DOHH2 (cell line): ENCODE measurements around the gene ZNF573.

ENCODE experiments used
- CTCF ChIP-seq: fragments of 200-600 bp; sonication (generic); IDR thresholded peaks from one replicate; pipeline ENCODE4 v1.5.1; 2014; ENCODE audit warnings: antibody characterized with exemption, mild to moderate bottlenecking, low read depth, low read length; ENCODE audit not compliant: poor library complexity, severe bottlenecking
- EZH2phosphoT487 ChIP-seq: fragments of 200-600 bp; sonication (generic); IDR thresholded peaks from 2 replicates; pipeline ENCODE4 v1.6.1; 2017; ENCODE audit warnings: borderline replicate concordance, mild to moderate bottlenecking, antibody characterized with exemption, low read length, moderate library complexity, mixed read lengths

GRCh38 chr19:37738371-37738770 is 41.0 kb downstream of the ZNF573 start:
- TF ChIP-seq CTCF (no peak), EZH2phosphoT487 (no peak)
